ENCODE data around the gene SIGLEC5.

GRCh38 chr19:51572908-51573307 is 57.3 kb downstream of the SIGLEC5 start:
- no peak for TF ChIP-seq CTCF (IDR thresholded peaks at IDR 0.05)
- no peak for TF ChIP-seq POLR2A (IDR thresholded peaks at IDR 0.05)

Data from body of pancreas (tissue), 4 donors.